WTC11 (cell line): ENCODE results near the gene TMC8. TPM values are rescaled to one million over a fixed set of nuclear protein-coding genes. Genes with fewer than 3 reads are reported as not detected.

Experiments
- ATAC-seq: fragments of 200-7000 bp; cut with Tn5 transposase; 2 replicates; pipeline ENCODE4 v1.10.0; 2021; ENCODE audit warnings: mild to moderate bottlenecking, moderate library complexity
- CTCF ChIA-PET: fragments of 300-600 bp; sonication (Branson Sonifier 250); formaldehyde crosslinking; loops from one replicate; lab custom pipeline; 2021; ENCODE audit warnings: antibody characterized with exemption; lab: Charles Lee
- POLR2A ChIA-PET: fragments of 350-600 bp; sonication (Branson Sonifier 250); formaldehyde crosslinking; loops from one replicate; lab custom pipeline; 2021; ENCODE audit warnings: antibody characterized with exemption; lab: Charles Lee
- DNase-seq: peaks from one replicate; pipeline ENCODE4 v3.0.0; 2021; ENCODE audit warnings: low spot score
- H3K27ac Mint-ChIP-seq: 2 replicates; pipeline ENCODE4 v1.8.0; 2021; ENCODE audit warnings: mixed read lengths
- H3K27me3 Mint-ChIP-seq: 2 replicates; pipeline ENCODE4 v1.8.0; 2021; ENCODE audit warnings: low read depth, mild to moderate bottlenecking, moderate library complexity, mixed read lengths
- H3K36me3 Mint-ChIP-seq: 2 replicates; pipeline ENCODE4 v1.8.0; 2021; ENCODE audit warnings: mixed read lengths
- H3K4me1 Mint-ChIP-seq: 2 replicates; pipeline ENCODE4 v1.8.0; 2022; ENCODE audit warnings: mixed read lengths
- H3K4me3 Mint-ChIP-seq: 2 replicates; pipeline ENCODE4 v1.8.0; 2021; ENCODE audit warnings: mild to moderate bottlenecking, moderate library complexity, mixed read lengths
- H3K9me3 Mint-ChIP-seq: 2 replicates; pipeline ENCODE4 v1.8.0; 2021; ENCODE audit warnings: mixed read lengths
- GABPB1 ChIP-seq: sonication (generic); formaldehyde crosslinking; IDR thresholded peaks from 2 replicates; pipeline ENCODE4 v1.8.1; 2023; ENCODE audit warnings: mild to moderate bottlenecking, missing genetic modification reagents
- GRHL2 ChIP-seq: fragments of 250-450 bp; sonication (Bioruptor Pico); IDR thresholded peaks from 2 replicates; pipeline ENCODE4 v1.8.0; 2022; ENCODE audit warnings: mild to moderate bottlenecking, moderate library complexity; ENCODE audit not compliant: insufficient replicate concordance, severe bottlenecking
- GTF2I ChIP-seq: fragments of 250-450 bp; sonication (Bioruptor Pico); conservative IDR thresholded peaks from 2 replicates; pipeline ENCODE4 v1.4.0; 2021; ENCODE audit warnings: mild to moderate bottlenecking
- KAT7 ChIP-seq: sonication (generic); formaldehyde crosslinking; IDR thresholded peaks from 2 replicates; pipeline ENCODE4 v1.8.1; 2023; ENCODE audit warnings: missing genetic modification reagents, mild to moderate bottlenecking, borderline replicate concordance
- NR2C2 ChIP-seq: sonication (generic); formaldehyde crosslinking; IDR thresholded peaks from 2 replicates; pipeline ENCODE4 v1.8.0; 2022; ENCODE audit warnings: mild to moderate bottlenecking, missing genetic modification reagents
- SMAD4 ChIP-seq: sonication (generic); formaldehyde crosslinking; IDR thresholded peaks from 2 replicates; pipeline ENCODE4 v1.8.0; 2022; ENCODE audit warnings: mild to moderate bottlenecking, missing genetic modification reagents
- ZNF219 ChIP-seq: sonication (generic); formaldehyde crosslinking; IDR thresholded peaks from 2 replicates; pipeline ENCODE4 v1.8.0; 2023; ENCODE audit warnings: missing genetic modification reagents, mild to moderate bottlenecking, borderline replicate concordance
- ZNF671 ChIP-seq: fragments of 250-450 bp; sonication (Bioruptor Pico); IDR thresholded peaks from 2 replicates; pipeline ENCODE4 v1.8.0; 2021; ENCODE audit warnings: mild to moderate bottlenecking
- total RNA-seq: library from RNA; stranded (reverse); gene quantifications from 3 replicates; pipeline ENCODE4 v1.2.3, GENCODE V29; 2021
- TF ChIP-seq, protein P1 (sequence below): sonication (generic); formaldehyde crosslinking; IDR thresholded peaks from 2 replicates; pipeline ENCODE4 v1.8.0; 2023; ENCODE audit warnings: mild to moderate bottlenecking, missing genetic modification reagents
- TF ChIP-seq, protein P2 (sequence below): fragments of 250-450 bp; sonication (Bioruptor Pico); IDR thresholded peaks from 2 replicates; pipeline ENCODE4 v2.1.2; 2022; ENCODE audit warnings: mild to moderate bottlenecking, moderate library complexity
- TF ChIP-seq, protein P3 (sequence below): fragments of 200-600 bp; IDR thresholded peaks from 2 replicates; pipeline ENCODE4 v1.8.0; 2022; ENCODE audit warnings: antibody characterized with exemption
- TF ChIP-seq, protein P4 (sequence below): sonication (generic); formaldehyde crosslinking; IDR thresholded peaks from 2 replicates; pipeline ENCODE4 v1.8.1; 2023; ENCODE audit warnings: mild to moderate bottlenecking, missing genetic modification reagents, borderline replicate concordance
- TF ChIP-seq, protein P5 (sequence below): sonication (generic); formaldehyde crosslinking; IDR thresholded peaks from 2 replicates; pipeline ENCODE4 v1.8.1; 2023; ENCODE audit warnings: mild to moderate bottlenecking, missing genetic modification reagents, moderate library complexity
- TF ChIP-seq, protein P6 (sequence below): sonication (generic); formaldehyde crosslinking; IDR thresholded peaks from 2 replicates; pipeline ENCODE4 v1.8.1; 2023; ENCODE audit warnings: mild to moderate bottlenecking, missing genetic modification reagents
- TF ChIP-seq, protein P7 (sequence below): fragments of 250-450 bp; sonication (Bioruptor Pico); IDR thresholded peaks from 2 replicates; pipeline ENCODE4 v1.9.0; 2021; ENCODE audit warnings: mild to moderate bottlenecking, borderline replicate concordance

The TMC8 gene
- total RNA-seq, 1 experiment from 2014 or later = 3.7 TPM

DNA sequence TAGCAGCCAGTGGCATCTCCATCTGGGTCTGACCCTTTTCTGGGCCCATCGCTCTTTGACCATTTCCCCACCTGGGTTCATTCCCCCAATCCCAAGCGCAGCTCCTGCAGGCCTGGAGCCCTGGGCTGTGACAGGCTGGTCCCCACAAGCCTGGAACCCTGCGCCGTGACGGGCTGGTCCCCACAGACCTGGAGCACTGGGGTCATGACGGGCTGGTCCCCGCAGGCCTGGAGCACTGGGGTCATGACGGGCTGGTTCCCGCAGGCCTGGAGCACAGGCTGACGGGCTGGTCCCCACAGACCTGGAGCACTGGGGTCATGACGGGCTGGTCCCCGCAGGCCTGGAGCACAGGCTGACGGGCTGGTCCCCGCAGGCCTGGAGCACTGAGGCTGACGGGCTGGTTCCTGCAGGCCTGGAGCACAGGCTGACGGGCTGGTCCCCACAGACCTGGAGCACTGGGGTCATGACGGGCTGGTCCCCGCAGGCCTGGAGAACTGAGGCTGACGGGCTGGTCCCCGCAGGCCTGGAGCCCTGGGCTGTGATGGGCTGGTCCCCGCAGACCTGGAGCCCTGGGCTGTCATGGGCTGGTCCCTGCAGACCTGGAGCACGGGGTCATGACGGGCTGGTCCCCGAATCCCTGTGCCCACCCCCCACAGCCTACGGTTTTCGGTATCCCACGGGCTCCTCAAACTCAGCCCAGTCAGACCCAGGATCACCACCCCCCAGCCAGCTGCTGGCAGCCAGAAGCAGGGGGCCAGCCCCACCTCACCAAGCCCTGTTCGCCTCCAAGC lies 18.6 kb upstream of the TMC8 start:
- DNase-seq = no peak

More for the DNA sequence above, 18.6 kb upstream of the TMC8 start:
- H3K4me3 Mint-ChIP-seq = no peak overlapping the region
- H3K9me3 Mint-ChIP-seq = no peaks in the 10 kb centered on the region
- H3K4me1 Mint-ChIP-seq = peaks cover 2% of the 10 kb centered on the region; the same call in 1 of the 2 replicates
- H3K27me3 Mint-ChIP-seq = no peaks in the 10 kb centered on the region
- H3K36me3 Mint-ChIP-seq = peaks cover 7% of the 10 kb centered on the region
- TF ChIP-seq, protein P1, sequence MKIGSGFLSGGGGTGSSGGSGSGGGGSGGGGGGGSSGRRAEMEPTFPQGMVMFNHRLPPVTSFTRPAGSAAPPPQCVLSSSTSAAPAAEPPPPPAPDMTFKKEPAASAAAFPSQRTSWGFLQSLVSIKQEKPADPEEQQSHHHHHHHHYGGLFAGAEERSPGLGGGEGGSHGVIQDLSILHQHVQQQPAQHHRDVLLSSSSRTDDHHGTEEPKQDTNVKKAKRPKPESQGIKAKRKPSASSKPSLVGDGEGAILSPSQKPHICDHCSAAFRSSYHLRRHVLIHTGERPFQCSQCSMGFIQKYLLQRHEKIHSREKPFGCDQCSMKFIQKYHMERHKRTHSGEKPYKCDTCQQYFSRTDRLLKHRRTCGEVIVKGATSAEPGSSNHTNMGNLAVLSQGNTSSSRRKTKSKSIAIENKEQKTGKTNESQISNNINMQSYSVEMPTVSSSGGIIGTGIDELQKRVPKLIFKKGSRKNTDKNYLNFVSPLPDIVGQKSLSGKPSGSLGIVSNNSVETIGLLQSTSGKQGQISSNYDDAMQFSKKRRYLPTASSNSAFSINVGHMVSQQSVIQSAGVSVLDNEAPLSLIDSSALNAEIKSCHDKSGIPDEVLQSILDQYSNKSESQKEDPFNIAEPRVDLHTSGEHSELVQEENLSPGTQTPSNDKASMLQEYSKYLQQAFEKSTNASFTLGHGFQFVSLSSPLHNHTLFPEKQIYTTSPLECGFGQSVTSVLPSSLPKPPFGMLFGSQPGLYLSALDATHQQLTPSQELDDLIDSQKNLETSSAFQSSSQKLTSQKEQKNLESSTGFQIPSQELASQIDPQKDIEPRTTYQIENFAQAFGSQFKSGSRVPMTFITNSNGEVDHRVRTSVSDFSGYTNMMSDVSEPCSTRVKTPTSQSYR (CRISPR knock-in tag) = no peak
- TF ChIP-seq NR2C2 (no peak), GRHL2 (CRISPR knock-in tag) (no peak), SMAD4 (CRISPR knock-in tag) (no peak), ZNF219 (CRISPR knock-in tag) (no peak), GABPB1 (CRISPR knock-in tag) (no peak), KAT7 (CRISPR knock-in tag) (no peak), ZNF671 (CRISPR knock-in tag) (no peak), GTF2I (no peak)
- TF ChIP-seq, protein P2, sequence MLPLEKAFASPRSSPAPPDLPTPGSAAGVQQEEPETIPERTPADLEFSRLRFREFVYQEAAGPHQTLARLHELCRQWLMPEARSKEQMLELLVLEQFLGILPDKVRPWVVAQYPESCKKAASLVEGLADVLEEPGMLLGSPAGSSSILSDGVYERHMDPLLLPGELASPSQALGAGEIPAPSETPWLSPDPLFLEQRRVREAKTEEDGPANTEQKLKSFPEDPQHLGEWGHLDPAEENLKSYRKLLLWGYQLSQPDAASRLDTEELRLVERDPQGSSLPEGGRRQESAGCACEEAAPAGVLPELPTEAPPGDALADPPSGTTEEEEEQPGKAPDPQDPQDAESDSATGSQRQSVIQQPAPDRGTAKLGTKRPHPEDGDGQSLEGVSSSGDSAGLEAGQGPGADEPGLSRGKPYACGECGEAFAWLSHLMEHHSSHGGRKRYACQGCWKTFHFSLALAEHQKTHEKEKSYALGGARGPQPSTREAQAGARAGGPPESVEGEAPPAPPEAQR (CRISPR knock-in tag) = no peak
- TF ChIP-seq, protein P3, sequence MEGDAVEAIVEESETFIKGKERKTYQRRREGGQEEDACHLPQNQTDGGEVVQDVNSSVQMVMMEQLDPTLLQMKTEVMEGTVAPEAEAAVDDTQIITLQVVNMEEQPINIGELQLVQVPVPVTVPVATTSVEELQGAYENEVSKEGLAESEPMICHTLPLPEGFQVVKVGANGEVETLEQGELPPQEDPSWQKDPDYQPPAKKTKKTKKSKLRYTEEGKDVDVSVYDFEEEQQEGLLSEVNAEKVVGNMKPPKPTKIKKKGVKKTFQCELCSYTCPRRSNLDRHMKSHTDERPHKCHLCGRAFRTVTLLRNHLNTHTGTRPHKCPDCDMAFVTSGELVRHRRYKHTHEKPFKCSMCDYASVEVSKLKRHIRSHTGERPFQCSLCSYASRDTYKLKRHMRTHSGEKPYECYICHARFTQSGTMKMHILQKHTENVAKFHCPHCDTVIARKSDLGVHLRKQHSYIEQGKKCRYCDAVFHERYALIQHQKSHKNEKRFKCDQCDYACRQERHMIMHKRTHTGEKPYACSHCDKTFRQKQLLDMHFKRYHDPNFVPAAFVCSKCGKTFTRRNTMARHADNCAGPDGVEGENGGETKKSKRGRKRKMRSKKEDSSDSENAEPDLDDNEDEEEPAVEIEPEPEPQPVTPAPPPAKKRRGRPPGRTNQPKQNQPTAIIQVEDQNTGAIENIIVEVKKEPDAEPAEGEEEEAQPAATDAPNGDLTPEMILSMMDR = no peak
- TF ChIP-seq, protein P4, sequence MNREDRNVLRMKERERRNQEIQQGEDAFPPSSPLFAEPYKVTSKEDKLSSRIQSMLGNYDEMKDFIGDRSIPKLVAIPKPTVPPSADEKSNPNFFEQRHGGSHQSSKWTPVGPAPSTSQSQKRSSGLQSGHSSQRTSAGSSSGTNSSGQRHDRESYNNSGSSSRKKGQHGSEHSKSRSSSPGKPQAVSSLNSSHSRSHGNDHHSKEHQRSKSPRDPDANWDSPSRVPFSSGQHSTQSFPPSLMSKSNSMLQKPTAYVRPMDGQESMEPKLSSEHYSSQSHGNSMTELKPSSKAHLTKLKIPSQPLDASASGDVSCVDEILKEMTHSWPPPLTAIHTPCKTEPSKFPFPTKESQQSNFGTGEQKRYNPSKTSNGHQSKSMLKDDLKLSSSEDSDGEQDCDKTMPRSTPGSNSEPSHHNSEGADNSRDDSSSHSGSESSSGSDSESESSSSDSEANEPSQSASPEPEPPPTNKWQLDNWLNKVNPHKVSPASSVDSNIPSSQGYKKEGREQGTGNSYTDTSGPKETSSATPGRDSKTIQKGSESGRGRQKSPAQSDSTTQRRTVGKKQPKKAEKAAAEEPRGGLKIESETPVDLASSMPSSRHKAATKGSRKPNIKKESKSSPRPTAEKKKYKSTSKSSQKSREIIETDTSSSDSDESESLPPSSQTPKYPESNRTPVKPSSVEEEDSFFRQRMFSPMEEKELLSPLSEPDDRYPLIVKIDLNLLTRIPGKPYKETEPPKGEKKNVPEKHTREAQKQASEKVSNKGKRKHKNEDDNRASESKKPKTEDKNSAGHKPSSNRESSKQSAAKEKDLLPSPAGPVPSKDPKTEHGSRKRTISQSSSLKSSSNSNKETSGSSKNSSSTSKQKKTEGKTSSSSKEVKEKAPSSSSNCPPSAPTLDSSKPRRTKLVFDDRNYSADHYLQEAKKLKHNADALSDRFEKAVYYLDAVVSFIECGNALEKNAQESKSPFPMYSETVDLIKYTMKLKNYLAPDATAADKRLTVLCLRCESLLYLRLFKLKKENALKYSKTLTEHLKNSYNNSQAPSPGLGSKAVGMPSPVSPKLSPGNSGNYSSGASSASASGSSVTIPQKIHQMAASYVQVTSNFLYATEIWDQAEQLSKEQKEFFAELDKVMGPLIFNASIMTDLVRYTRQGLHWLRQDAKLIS = no peak
- TF ChIP-seq, protein P5, sequence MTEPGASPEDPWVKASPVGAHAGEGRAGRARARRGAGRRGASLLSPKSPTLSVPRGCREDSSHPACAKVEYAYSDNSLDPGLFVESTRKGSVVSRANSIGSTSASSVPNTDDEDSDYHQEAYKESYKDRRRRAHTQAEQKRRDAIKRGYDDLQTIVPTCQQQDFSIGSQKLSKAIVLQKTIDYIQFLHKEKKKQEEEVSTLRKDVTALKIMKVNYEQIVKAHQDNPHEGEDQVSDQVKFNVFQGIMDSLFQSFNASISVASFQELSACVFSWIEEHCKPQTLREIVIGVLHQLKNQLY (CRISPR knock-in tag) = no peak
- TF ChIP-seq, protein P6, sequence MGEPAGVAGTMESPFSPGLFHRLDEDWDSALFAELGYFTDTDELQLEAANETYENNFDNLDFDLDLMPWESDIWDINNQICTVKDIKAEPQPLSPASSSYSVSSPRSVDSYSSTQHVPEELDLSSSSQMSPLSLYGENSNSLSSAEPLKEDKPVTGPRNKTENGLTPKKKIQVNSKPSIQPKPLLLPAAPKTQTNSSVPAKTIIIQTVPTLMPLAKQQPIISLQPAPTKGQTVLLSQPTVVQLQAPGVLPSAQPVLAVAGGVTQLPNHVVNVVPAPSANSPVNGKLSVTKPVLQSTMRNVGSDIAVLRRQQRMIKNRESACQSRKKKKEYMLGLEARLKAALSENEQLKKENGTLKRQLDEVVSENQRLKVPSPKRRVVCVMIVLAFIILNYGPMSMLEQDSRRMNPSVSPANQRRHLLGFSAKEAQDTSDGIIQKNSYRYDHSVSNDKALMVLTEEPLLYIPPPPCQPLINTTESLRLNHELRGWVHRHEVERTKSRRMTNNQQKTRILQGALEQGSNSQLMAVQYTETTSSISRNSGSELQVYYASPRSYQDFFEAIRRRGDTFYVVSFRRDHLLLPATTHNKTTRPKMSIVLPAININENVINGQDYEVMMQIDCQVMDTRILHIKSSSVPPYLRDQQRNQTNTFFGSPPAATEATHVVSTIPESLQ (CRISPR knock-in tag) = no peak
- TF ChIP-seq, protein P7, sequence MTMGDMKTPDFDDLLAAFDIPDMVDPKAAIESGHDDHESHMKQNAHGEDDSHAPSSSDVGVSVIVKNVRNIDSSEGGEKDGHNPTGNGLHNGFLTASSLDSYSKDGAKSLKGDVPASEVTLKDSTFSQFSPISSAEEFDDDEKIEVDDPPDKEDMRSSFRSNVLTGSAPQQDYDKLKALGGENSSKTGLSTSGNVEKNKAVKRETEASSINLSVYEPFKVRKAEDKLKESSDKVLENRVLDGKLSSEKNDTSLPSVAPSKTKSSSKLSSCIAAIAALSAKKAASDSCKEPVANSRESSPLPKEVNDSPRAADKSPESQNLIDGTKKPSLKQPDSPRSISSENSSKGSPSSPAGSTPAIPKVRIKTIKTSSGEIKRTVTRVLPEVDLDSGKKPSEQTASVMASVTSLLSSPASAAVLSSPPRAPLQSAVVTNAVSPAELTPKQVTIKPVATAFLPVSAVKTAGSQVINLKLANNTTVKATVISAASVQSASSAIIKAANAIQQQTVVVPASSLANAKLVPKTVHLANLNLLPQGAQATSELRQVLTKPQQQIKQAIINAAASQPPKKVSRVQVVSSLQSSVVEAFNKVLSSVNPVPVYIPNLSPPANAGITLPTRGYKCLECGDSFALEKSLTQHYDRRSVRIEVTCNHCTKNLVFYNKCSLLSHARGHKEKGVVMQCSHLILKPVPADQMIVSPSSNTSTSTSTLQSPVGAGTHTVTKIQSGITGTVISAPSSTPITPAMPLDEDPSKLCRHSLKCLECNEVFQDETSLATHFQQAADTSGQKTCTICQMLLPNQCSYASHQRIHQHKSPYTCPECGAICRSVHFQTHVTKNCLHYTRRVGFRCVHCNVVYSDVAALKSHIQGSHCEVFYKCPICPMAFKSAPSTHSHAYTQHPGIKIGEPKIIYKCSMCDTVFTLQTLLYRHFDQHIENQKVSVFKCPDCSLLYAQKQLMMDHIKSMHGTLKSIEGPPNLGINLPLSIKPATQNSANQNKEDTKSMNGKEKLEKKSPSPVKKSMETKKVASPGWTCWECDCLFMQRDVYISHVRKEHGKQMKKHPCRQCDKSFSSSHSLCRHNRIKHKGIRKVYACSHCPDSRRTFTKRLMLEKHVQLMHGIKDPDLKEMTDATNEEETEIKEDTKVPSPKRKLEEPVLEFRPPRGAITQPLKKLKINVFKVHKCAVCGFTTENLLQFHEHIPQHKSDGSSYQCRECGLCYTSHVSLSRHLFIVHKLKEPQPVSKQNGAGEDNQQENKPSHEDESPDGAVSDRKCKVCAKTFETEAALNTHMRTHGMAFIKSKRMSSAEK (CRISPR knock-in tag) = no peak
- POLR2A ChIA-PET = no interaction called here
- CTCF ChIA-PET = interaction anchor here (1.0 to 4.2 kb wide), 8 partner anchors 15 to 139 kb away, joined by 3 to 24 read pairs (median 4); no protein-coding TSS in a partner anchor
- peak overlapping the region; percentile 99 for H3K27ac Mint-ChIP-seq
- peak; percentile 3; the same call in 1 of the 2 replicates for ATAC-seq
